Liver (tissue), 3 donors: ENCODE results near the gene ARID5A.

ENCODE experiments used
- FOXA1 ChIP-seq: IDR thresholded peaks from 2 replicates; pipeline ENCODE4 v1.6.1; 2016; ENCODE audit warnings: antibody characterized with exemption
- GABPA ChIP-seq, 2 donors: IDR thresholded peaks in 1 of 2; conservative IDR thresholded peaks in 1 of 2; 2 replicates each; pipeline ENCODE4 v1.6.1; 2016; ENCODE audit warnings: antibody characterized with exemption in 2 of 2, mild to moderate bottlenecking in 1 of 2, moderate library complexity in 1 of 2
- HNF4G ChIP-seq: IDR thresholded peaks from 2 replicates; pipeline ENCODE4 v1.6.1; 2016; ENCODE audit warnings: antibody characterized with exemption
- RAD21 ChIP-seq, 2 donors: IDR thresholded peaks; 2 replicates each; pipeline ENCODE4 v1.6.1; 2016; ENCODE audit warnings: antibody characterized with exemption in 2 of 2, mild to moderate bottlenecking in 2 of 2
- TAF1 ChIP-seq: conservative IDR thresholded peaks from 2 replicates; pipeline ENCODE4 v1.6.1; 2016; ENCODE audit warnings: antibody characterized with exemption, mild to moderate bottlenecking
- YY1 ChIP-seq: IDR thresholded peaks from 2 replicates; pipeline ENCODE4 v1.6.1; 2016; ENCODE audit warnings: antibody characterized with exemption, mild to moderate bottlenecking
- TF ChIP-seq, protein P1 (sequence below): IDR thresholded peaks from 2 replicates; pipeline ENCODE4 v1.6.1; 2016; ENCODE audit warnings: antibody characterized with exemption, mild to moderate bottlenecking
- TF ChIP-seq, protein P2 (sequence below): fragments of 150-350 bp; IDR thresholded peaks from 2 replicates; pipeline ENCODE4 v1.5.1; 2017; ENCODE audit warnings: improper control_type of control experiment, low read depth, low read length; ENCODE audit not compliant: missing input control
- donor health status: healthy.
- donor health status: healthy.

DNA sequence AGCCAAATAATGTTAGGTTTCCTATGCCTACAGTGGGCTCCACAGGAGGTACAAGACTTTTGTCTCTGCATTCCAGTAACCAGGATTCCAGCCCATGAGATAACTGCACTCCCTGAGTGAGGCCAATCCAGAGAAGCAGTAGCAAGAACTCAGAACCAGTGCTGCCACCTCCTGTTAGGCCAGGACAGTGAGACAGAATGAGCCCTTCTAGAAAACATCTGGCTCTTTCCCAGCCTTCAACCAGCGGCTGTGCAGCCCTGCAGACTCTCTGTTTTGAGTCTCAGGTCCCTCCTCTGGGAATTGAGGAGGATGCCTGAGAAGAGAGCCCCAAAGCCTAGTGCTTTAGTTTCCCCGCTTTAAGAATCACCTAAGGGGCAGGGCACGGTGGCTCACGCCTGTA lies 44.2 kb downstream of the ARID5A start:
- TF ChIP-seq, protein P1, sequence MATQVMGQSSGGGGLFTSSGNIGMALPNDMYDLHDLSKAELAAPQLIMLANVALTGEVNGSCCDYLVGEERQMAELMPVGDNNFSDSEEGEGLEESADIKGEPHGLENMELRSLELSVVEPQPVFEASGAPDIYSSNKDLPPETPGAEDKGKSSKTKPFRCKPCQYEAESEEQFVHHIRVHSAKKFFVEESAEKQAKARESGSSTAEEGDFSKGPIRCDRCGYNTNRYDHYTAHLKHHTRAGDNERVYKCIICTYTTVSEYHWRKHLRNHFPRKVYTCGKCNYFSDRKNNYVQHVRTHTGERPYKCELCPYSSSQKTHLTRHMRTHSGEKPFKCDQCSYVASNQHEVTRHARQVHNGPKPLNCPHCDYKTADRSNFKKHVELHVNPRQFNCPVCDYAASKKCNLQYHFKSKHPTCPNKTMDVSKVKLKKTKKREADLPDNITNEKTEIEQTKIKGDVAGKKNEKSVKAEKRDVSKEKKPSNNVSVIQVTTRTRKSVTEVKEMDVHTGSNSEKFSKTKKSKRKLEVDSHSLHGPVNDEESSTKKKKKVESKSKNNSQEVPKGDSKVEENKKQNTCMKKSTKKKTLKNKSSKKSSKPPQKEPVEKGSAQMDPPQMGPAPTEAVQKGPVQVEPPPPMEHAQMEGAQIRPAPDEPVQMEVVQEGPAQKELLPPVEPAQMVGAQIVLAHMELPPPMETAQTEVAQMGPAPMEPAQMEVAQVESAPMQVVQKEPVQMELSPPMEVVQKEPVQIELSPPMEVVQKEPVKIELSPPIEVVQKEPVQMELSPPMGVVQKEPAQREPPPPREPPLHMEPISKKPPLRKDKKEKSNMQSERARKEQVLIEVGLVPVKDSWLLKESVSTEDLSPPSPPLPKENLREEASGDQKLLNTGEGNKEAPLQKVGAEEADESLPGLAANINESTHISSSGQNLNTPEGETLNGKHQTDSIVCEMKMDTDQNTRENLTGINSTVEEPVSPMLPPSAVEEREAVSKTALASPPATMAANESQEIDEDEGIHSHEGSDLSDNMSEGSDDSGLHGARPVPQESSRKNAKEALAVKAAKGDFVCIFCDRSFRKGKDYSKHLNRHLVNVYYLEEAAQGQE: no peak
- TF ChIP-seq, protein P2, sequence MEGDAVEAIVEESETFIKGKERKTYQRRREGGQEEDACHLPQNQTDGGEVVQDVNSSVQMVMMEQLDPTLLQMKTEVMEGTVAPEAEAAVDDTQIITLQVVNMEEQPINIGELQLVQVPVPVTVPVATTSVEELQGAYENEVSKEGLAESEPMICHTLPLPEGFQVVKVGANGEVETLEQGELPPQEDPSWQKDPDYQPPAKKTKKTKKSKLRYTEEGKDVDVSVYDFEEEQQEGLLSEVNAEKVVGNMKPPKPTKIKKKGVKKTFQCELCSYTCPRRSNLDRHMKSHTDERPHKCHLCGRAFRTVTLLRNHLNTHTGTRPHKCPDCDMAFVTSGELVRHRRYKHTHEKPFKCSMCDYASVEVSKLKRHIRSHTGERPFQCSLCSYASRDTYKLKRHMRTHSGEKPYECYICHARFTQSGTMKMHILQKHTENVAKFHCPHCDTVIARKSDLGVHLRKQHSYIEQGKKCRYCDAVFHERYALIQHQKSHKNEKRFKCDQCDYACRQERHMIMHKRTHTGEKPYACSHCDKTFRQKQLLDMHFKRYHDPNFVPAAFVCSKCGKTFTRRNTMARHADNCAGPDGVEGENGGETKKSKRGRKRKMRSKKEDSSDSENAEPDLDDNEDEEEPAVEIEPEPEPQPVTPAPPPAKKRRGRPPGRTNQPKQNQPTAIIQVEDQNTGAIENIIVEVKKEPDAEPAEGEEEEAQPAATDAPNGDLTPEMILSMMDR: peak; percentile 13
- TF ChIP-seq YY1 (no peak), RAD21 (IDR thresholded peaks at IDR 0.05) (peak in 1 of 2 donors; percentile 63), HNF4G (no peak), TAF1 (no peak), GABPA (IDR thresholded peaks at IDR 0.05 in 1 of 2, conservative IDR thresholded peaks at IDR 0.05 in 1 of 2) (no peak), FOXA1 (no peak)
